IMR-90 (cell line): ENCODE measurements around the gene SNTN. TPM values are rescaled to one million over a fixed set of nuclear protein-coding genes. Genes with fewer than 3 reads are reported as not detected.

Experiments
- ATAC-seq: fragments of 200-7000 bp; cut with Tn5 transposase; 2 replicates; pipeline ENCODE4 v1.9.1; 2020; ENCODE audit warnings: low read depth, mild to moderate bottlenecking, moderate library complexity
- BruUV-seq: library from RNA; stranded (reverse); fragments of 400-500 nt; replicated peaks from 2 replicates; lab custom pipeline; 2021; lab: Mats Ljungman, UMichigan
- CTCF ChIA-PET: fragments of 300-600 bp; formaldehyde crosslinking; extraction: SDS; loops from one replicate; lab custom pipeline; 2021; ENCODE audit warnings: antibody characterized with exemption; lab: Yijun Ruan, JAX
- POLR2A ChIA-PET: fragments of 300-600 bp; sonication (Branson Sonifier 250); formaldehyde crosslinking; loops from one replicate; lab custom pipeline; 2022; ENCODE audit warnings: antibody characterized with exemption; ENCODE audit not compliant: unreplicated experiment; lab: Charles Lee
- DNase-seq: peaks from one replicate; pipeline ENCODE4 v3.0.0; 2013
- H2AFZ ChIP-seq: replicated peaks from 2 replicates; pipeline ENCODE3; 2013; ENCODE audit warnings: low read length, mild to moderate bottlenecking; ENCODE audit not compliant: poor library complexity
- H2AK5ac ChIP-seq: 2 replicates; pipeline ENCODE4 v1.6.1; 2013; ENCODE audit warnings: low read depth, low read length, inconsistent platforms
- H2AK9ac ChIP-seq: replicated peaks from 2 replicates; pipeline ENCODE3; 2013; ENCODE audit warnings: mild to moderate bottlenecking, low read depth, low read length, moderate library complexity; ENCODE audit not compliant: poor library complexity
- H2BK120ac ChIP-seq: 2 replicates; pipeline ENCODE4 v1.6.1; 2013; ENCODE audit warnings: low read depth, low read length, inconsistent platforms
- H2BK15ac ChIP-seq: 3 replicates; pipeline ENCODE4 v1.6.1; 2013; ENCODE audit warnings: low read depth, low read length, inconsistent platforms
- H2BK20ac ChIP-seq: 2 replicates; pipeline ENCODE4 v1.6.1; 2013; ENCODE audit warnings: low read depth, mild to moderate bottlenecking, inconsistent platforms, low read length, moderate library complexity
- H2BK5ac ChIP-seq: 2 replicates; pipeline ENCODE4 v1.6.1; 2013; ENCODE audit warnings: mild to moderate bottlenecking, low read depth, low read length, inconsistent platforms; ENCODE audit not compliant: poor library complexity, severe bottlenecking
- H3K14ac ChIP-seq: replicated peaks from 2 replicates; pipeline ENCODE4 v1.6.1; 2013; ENCODE audit warnings: low read depth, low read length, inconsistent platforms
- H3K18ac ChIP-seq: 2 replicates; pipeline ENCODE4 v1.6.1; 2013; ENCODE audit warnings: low read depth, low read length, control low read depth
- H3K23ac ChIP-seq: 2 replicates; pipeline ENCODE4 v1.6.1; 2013; ENCODE audit warnings: low read depth, low read length, inconsistent platforms
- H3K27ac ChIP-seq: 2 replicates; pipeline ENCODE4 v1.5.1; 2013; ENCODE audit warnings: mild to moderate bottlenecking, control low read depth, low read length; ENCODE audit not compliant: insufficient read depth
- H3K27me3 ChIP-seq: 2 replicates; pipeline ENCODE4 v1.6.1; 2013; ENCODE audit warnings: low read length; ENCODE audit not compliant: control insufficient read depth, insufficient read depth
- H3K36me3 ChIP-seq: 2 replicates; pipeline ENCODE4 v1.6.1; 2013; ENCODE audit warnings: low read length, mixed read lengths; ENCODE audit not compliant: control insufficient read depth, insufficient read depth
- H3K4ac ChIP-seq: 2 replicates; pipeline ENCODE4 v1.6.1; 2013; ENCODE audit warnings: low read depth, low read length, inconsistent platforms
- H3K4me1 ChIP-seq: 2 replicates; pipeline ENCODE4 v1.6.1; 2013; ENCODE audit warnings: low read length, mixed read lengths; ENCODE audit not compliant: control insufficient read depth, insufficient read depth
- H3K4me2 ChIP-seq: 2 replicates; pipeline ENCODE4 v1.6.1; 2013; ENCODE audit warnings: low read depth, mild to moderate bottlenecking, control low read depth, low read length, moderate library complexity
- H3K4me3 ChIP-seq: 2 replicates; pipeline ENCODE4 v1.5.1; 2013; ENCODE audit warnings: low read depth, mild to moderate bottlenecking, control low read depth, low read length, moderate library complexity; ENCODE audit not compliant: insufficient read depth
- H3K56ac ChIP-seq: 2 replicates; pipeline ENCODE4 v1.6.1; 2013; ENCODE audit warnings: low read length, inconsistent platforms; ENCODE audit not compliant: insufficient read depth; ENCODE audit errors: extremely low read depth
- H3K79me1 ChIP-seq, 2 experiments: 2 replicates each; pipeline ENCODE4 v1.6.1; 2013; ENCODE audit warnings: low read length in 2 of 2, inconsistent platforms in 1 of 2, low read depth in 1 of 2
- H3K9ac ChIP-seq: 2 replicates; pipeline ENCODE4 v1.6.1; 2013; ENCODE audit warnings: low read depth, low read length, control low read depth
- H3K9me1 ChIP-seq: 2 replicates; pipeline ENCODE4 v1.6.1; 2013; ENCODE audit warnings: low read length, inconsistent platforms; ENCODE audit not compliant: insufficient read depth
- H3K9me3 ChIP-seq: 2 replicates; pipeline ENCODE4 v1.6.1; 2013; ENCODE audit warnings: low read length; ENCODE audit not compliant: control insufficient read depth, insufficient read depth
- H4K20me1 ChIP-seq: 2 replicates; pipeline ENCODE4 v1.6.1; 2013; ENCODE audit warnings: low read length, inconsistent platforms; ENCODE audit not compliant: insufficient read depth
- H4K5ac ChIP-seq: 2 replicates; pipeline ENCODE4 v1.6.1; 2013; ENCODE audit warnings: mild to moderate bottlenecking, low read depth, low read length, control low read depth
- H4K8ac ChIP-seq, 2 experiments: 2 replicates each; pipeline ENCODE4 v1.6.1; 2013; ENCODE audit warnings: low read depth in 2 of 2, low read length in 2 of 2, control low read depth in 1 of 2, inconsistent platforms in 1 of 2
- H4K91ac ChIP-seq: 2 replicates; pipeline ENCODE4 v1.6.1; 2013; ENCODE audit warnings: low read depth, low read length, inconsistent platforms; ENCODE audit not compliant: insufficient read depth
- BHLHE40 ChIP-seq: fragments of 150-350 bp; IDR thresholded peaks from 2 replicates; pipeline ENCODE4 v1.6.1; 2016; ENCODE audit warnings: mild to moderate bottlenecking, low read depth, low read length
- CHD1 ChIP-seq: IDR thresholded peaks from 2 replicates; pipeline ENCODE4 v1.6.1; 2012; ENCODE audit warnings: low read depth, low read length, improper control_type of control experiment
- CTCF ChIP-seq: conservative IDR thresholded peaks from 2 replicates; pipeline ENCODE4 v1.5.1; 2012; ENCODE audit warnings: mild to moderate bottlenecking, low read depth, low read length, improper control_type of control experiment
- ELK1 ChIP-seq: fragments of 150-350 bp; IDR thresholded peaks from 2 replicates; pipeline ENCODE4 v1.6.1; 2016; ENCODE audit warnings: low read depth, mild to moderate bottlenecking, low read length, moderate library complexity, borderline replicate concordance
- FOS ChIP-seq: fragments of 150-350 bp; IDR thresholded peaks from 2 replicates; pipeline ENCODE4 v1.6.1; 2016; ENCODE audit warnings: low read depth, low read length
- MAZ ChIP-seq: IDR thresholded peaks from 2 replicates; pipeline ENCODE4 v1.6.1; 2012; ENCODE audit warnings: low read depth, mild to moderate bottlenecking, low read length, improper control_type of control experiment, moderate library complexity, borderline replicate concordance
- MXI1 ChIP-seq: IDR thresholded peaks from 2 replicates; pipeline ENCODE4 v1.6.1; 2012; ENCODE audit warnings: low read depth, mild to moderate bottlenecking, low read length, moderate library complexity, borderline replicate concordance
- POLR2A ChIP-seq: IDR thresholded peaks from 2 replicates; pipeline ENCODE4 v1.6.1; 2012; ENCODE audit warnings: mild to moderate bottlenecking, low read depth, low read length
- RAD21 ChIP-seq: IDR thresholded peaks from 2 replicates; pipeline ENCODE4 v1.6.1; 2012; ENCODE audit warnings: low read length, improper control_type of control experiment
- RCOR1 ChIP-seq: IDR thresholded peaks from 2 replicates; pipeline ENCODE4 v1.6.1; 2012; ENCODE audit warnings: mild to moderate bottlenecking, low read length, improper control_type of control experiment; ENCODE audit not compliant: insufficient replicate concordance
- RFX5 ChIP-seq: IDR thresholded peaks from 2 replicates; pipeline ENCODE4 v1.8.0; 2012; ENCODE audit warnings: low read depth, mild to moderate bottlenecking, low read length, moderate library complexity
- SMC3 ChIP-seq: fragments of 150-350 bp; IDR thresholded peaks from 2 replicates; pipeline ENCODE4 v1.6.1; 2016; ENCODE audit warnings: low read depth, mild to moderate bottlenecking, antibody characterized with exemption, low read length, moderate library complexity
- USF2 ChIP-seq: fragments of 150-350 bp; IDR thresholded peaks from 2 replicates; pipeline ENCODE4 v1.6.1; 2017; ENCODE audit warnings: mild to moderate bottlenecking, antibody characterized with exemption, low read length, low read depth
- WGBS, 2 experiments: methylation state at CpG; one replicate each; pipeline versions ENCODE4 v1.1.5 to v1.1.7; 2013; ENCODE audit warnings: missing lambda C conversion rate in 2 of 2; ENCODE audit not compliant: insufficient read length in 1 of 2; ENCODE audit errors: extremely low coverage in 2 of 2; 5-methylcytosine and 5-hydroxymethylcytosine counted together
- dilution Hi-C: fragments of 300-500 bp; cut with HindIII; formaldehyde crosslinking; loops from one replicate; pipeline ENCODE4 v1.14.3; 2018; ENCODE audit warnings: low sequenced_read_pairs; ENCODE audit not compliant: unreplicated experiment
- in situ Hi-C: fragments of 300-500 bp; cut with MboI; formaldehyde crosslinking; loops from 3 replicates; pipeline ENCODE4 v1.14.3; 2019; ENCODE audit warnings: low sequenced_read_pairs, inconsistent platforms, mixed read lengths
- intact Hi-C: fragments of 100-400 bp; cut with micrococcal nuclease; formaldehyde crosslinking; loops from 2 replicates; pipeline ENCODE4 v1.10.0; 2022
- polyA plus RNA-seq, 3 experiments: library from polyadenylated mRNA; depleted of rRNA; stranded (reverse); fragments of >200 nt; gene quantifications; 2 replicates each; pipeline ENCODE4 v1.2.3, GENCODE V29; 2012; ENCODE audit warnings: low replicate concordance in 1 of 3
- total RNA-seq: library from RNA; depleted of rRNA; stranded (reverse); fragments of >200 nt; gene quantifications from 2 replicates; pipeline ENCODE4 v1.2.3, GENCODE V29; 2012

SNTN gene
- total and polyA plus RNA-seq, 2 of the 4 experiments (the other 2 are of a cell fraction), result not detected

- H3K23ac ChIP-seq, result no peak overlapping the region
- TF ChIP-seq MXI1 (no peak), POLR2A (no peak), ELK1 (no peak), SMC3 (no peak), BHLHE40 (no peak), RFX5 (no peak), RAD21 (peak; percentile 28; the same call in 1 of the 2 replicates), RCOR1 (no peak), MAZ (no peak), CHD1 (no peak), FOS (no peak), CTCF (peak; percentile 36), USF2 (no peak)
- H4K91ac ChIP-seq, result no peak overlapping the region
- no peak overlapping the region for H3K4me3 ChIP-seq
- H3K4ac ChIP-seq, result no peak overlapping the region
- H3K9me3 ChIP-seq, result no peaks in the 10 kb centered on the region
- BruUV-seq, result no TSS peak
- intact Hi-C loops (loop anchor here (1.0 kb wide), 2 partner anchors 157 to 332 kb away; no protein-coding TSS in a partner anchor), dilution Hi-C loops (no loop called here), in situ Hi-C loops (loop anchor here (10.0 kb wide), 1 partner anchor 306 kb away; no protein-coding TSS in a partner anchor)
- no peak overlapping the region for H2BK15ac ChIP-seq
- no peaks in the 10 kb centered on the region for H3K9me1 ChIP-seq
- H3K56ac ChIP-seq, result no peak overlapping the region
- no CpG with 5 or more reads among the region's 1 CpG for WGBS, 2 experiments
- H3K18ac ChIP-seq, result no peak overlapping the region
- H3K79me1 ChIP-seq, result no peaks in the 10 kb centered on the region
- no peak overlapping the region for H2BK120ac ChIP-seq
- no peak overlapping the region for H4K5ac ChIP-seq
- H3K36me3 ChIP-seq, result no peaks in the 10 kb centered on the region
- no peak overlapping the region for H3K4me2 ChIP-seq
- ATAC-seq (peak; percentile 40; the same call in 1 of the 2 replicates), DNase-seq (no peak)
- no peak overlapping the region for H4K8ac ChIP-seq
- H3K27me3 ChIP-seq, result no peaks in the 10 kb centered on the region; the same call in 1 of the 2 replicates
- H3K4me1 ChIP-seq, result no peaks in the 10 kb centered on the region
- H3K9ac ChIP-seq, result no peak overlapping the region
- CTCF ChIA-PET, result interaction anchor here (0.7 kb wide), 1 partner anchor 63 kb away, joined by 3 read pairs; no protein-coding TSS in a partner anchor
- H3K27ac ChIP-seq, result no peak overlapping the region
- no peaks in the 10 kb centered on the region for H4K20me1 ChIP-seq
- no peak overlapping the region for H2AK9ac ChIP-seq
- no peak overlapping the region for H2BK5ac ChIP-seq
- H2AK5ac ChIP-seq, result no peak overlapping the region
- H3K14ac ChIP-seq, result no peak overlapping the region
- no peak overlapping the region for H2AFZ ChIP-seq
- POLR2A ChIA-PET, result interaction anchor here (0.6 kb wide), 1 partner anchor 766 kb away, joined by 12 read pairs; no protein-coding TSS in a partner anchor
- no peak overlapping the region for H2BK20ac ChIP-seq
Measured at GRCh38 chr3:63661242-63661641, 8.8 kb downstream of the SNTN start.
